DMS 273 treated with DMSO at 0.1 percent for 48 hours (cell line): Measurements from ENCODE around the gene LHX3.

ENCODE experiments used
- DNase-seq: peaks from one replicate; lab custom pipeline; 2025; lab: John Stamatoyannopoulos, UW

Gene LHX3

GRCh38 chr9:136192289-136193126, 12.4 kb downstream of the LHX3 start:
- DNase-seq: no peak

GRCh38 chr9:136191960-136192286, 13.0 kb downstream of the LHX3 start:
- no peak for DNase-seq

GRCh38 chr9:136191099-136191959, 13.6 kb downstream of the LHX3 start:
- no peak for DNase-seq

GRCh38 chr9:136190656-136191055, 14.3 kb downstream of the LHX3 start:
- no peak for DNase-seq

GRCh38 chr9:136190237-136190601, 14.7 kb downstream of the LHX3 start:
- no peak for DNase-seq

GRCh38 chr9:136189394-136190236, 15.3 kb downstream of the LHX3 start:
- no peak for DNase-seq

GRCh38 chr9:136187683-136188586, 17.0 kb downstream of the LHX3 start:
- DNase-seq: no peak

GRCh38 chr9:136187197-136187596, 17.7 kb downstream of the LHX3 start:
- DNase-seq: no peak

- DNase-seq: no peak
Observed at GRCh38 chr9:136186386-136186785, 18.5 kb downstream of the LHX3 start.

GRCh38 chr9:136185596-136186366, 19.1 kb downstream of the LHX3 start:
- no peak for DNase-seq

- DNase-seq: no peak
Observed at GRCh38 chr9:136185066-136185465, 19.9 kb downstream of the LHX3 start.

- DNase-seq: no peak
Observed at GRCh38 chr9:136182850-136183422, 22.0 kb downstream of the LHX3 start.

GRCh38 chr9:136182420-136182787, 22.5 kb downstream of the LHX3 start:
- DNase-seq: no peak

- no peak for DNase-seq
Observed at GRCh38 chr9:136181784-136182419, 23.0 kb downstream of the LHX3 start.

- no peak for DNase-seq
Observed at GRCh38 chr9:136180586-136180985, 24.3 kb downstream of the LHX3 start.

- DNase-seq: no peak
Observed at GRCh38 chr9:136179761-136180160, 25.2 kb downstream of the LHX3 start.

- no peak for DNase-seq
Observed at GRCh38 chr9:136179101-136179616, 25.8 kb downstream of the LHX3 start.

- DNase-seq: no peak
Observed at GRCh38 chr9:136178773-136179075, 26.2 kb downstream of the LHX3 start.

GRCh38 chr9:136178061-136178772, 26.7 kb downstream of the LHX3 start:
- DNase-seq: no peak
